RWPE1 (cell line): ENCODE data around the gene SCAMP2.

Experiments
- CTCF ChIA-PET: fragments of 350-600 bp; sonication (Branson Sonifier 250); formaldehyde crosslinking; extraction: SDS; loops from one replicate; lab custom pipeline; 2021; lab: Yijun Ruan, JAX
- POLR2A ChIA-PET: fragments of 400-600 bp; formaldehyde crosslinking; extraction: SDS; loops from one replicate; lab custom pipeline; 2020; ENCODE audit warnings: antibody characterized with exemption; ENCODE audit not compliant: low non-redundant PET; lab: Yijun Ruan, JAX
- DNase-seq: peaks from one replicate; pipeline ENCODE4 v3.0.0; 2012; ENCODE audit warnings: low spot score
- H3K27ac ChIP-seq: fragments of 450-650 bp; 2 replicates; pipeline ENCODE4 v1.5.1; 2017
- CTCF ChIP-seq: fragments of 450-650 bp; conservative IDR thresholded peaks from 2 replicates; pipeline ENCODE4 v1.5.1; 2017; ENCODE audit warnings: low read depth, mild to moderate bottlenecking

Gene SCAMP2

GRCh38 chr15:74878273-74878672, 5.1 kb upstream of the SCAMP2 start:
- ChIA-PET POLR2A (no interaction called here), CTCF (no interaction called here)
- no peak for TF ChIP-seq CTCF
- no peak overlapping the region for H3K27ac ChIP-seq
- no peak for DNase-seq

GRCh38 chr15:74873756-74874424, 725 bp upstream of the SCAMP2 start:
- H3K27ac ChIP-seq: peak overlapping the region; percentile 77
- DNase-seq: no peak
- POLR2A ChIA-PET: no interaction called here
- CTCF ChIA-PET: no interaction called here
- no peak for TF ChIP-seq CTCF

- H3K27ac ChIP-seq: peak overlapping the region; percentile 77
- POLR2A ChIA-PET: no interaction called here
These were observed 496 bp downstream of the SCAMP2 start for GRCh38 chr15:74872702-74873035.

GRCh38 chr15:74870436-74871215, 2.5 kb downstream of the SCAMP2 start:
- peak; percentile 48 for DNase-seq
- CTCF ChIA-PET: interaction anchor here (0.8 to 1.6 kb wide), 2 partner anchors 31 to 35 kb away, joined by 3 to 7 read pairs; no protein-coding TSS in a partner anchor
- H3K27ac ChIP-seq: peak overlapping the region; percentile 53
- POLR2A ChIA-PET: interaction anchor here (0.5 to 1.0 kb wide), 5 partner anchors 26 to 436 kb away, joined by 3 to 6 read pairs (median 4); no protein-coding TSS in a partner anchor
- TF ChIP-seq CTCF: no peak

More at GRCh38 chr15:74872702-74873035, 496 bp downstream of the SCAMP2 start:
- CTCF ChIA-PET: no interaction called here
- DNase-seq: no peak
- no peak for TF ChIP-seq CTCF

GRCh38 chr15:74869726-74870407, 3.3 kb downstream of the SCAMP2 start:
- DNase-seq: no peak
- H3K27ac ChIP-seq: peak overlapping the region; percentile 62
- TF ChIP-seq CTCF: no peak
- ChIA-PET CTCF (interaction anchor here (0.7 to 1.6 kb wide), 3 partner anchors 26 to 34 kb away, joined by 3 to 7 read pairs (median 6); partner anchors contain the start of gene ULK3), POLR2A (interaction anchor here (0.6 kb wide), 1 partner anchor 65 kb away, joined by 3 read pairs; no protein-coding TSS in a partner anchor)

GRCh38 chr15:74869372-74869725, 3.8 kb downstream of the SCAMP2 start:
- POLR2A ChIA-PET: no interaction called here
- H3K27ac ChIP-seq: peak overlapping the region; percentile 62; the same call in 1 of the 2 replicates
- CTCF ChIA-PET: interaction anchor here (0.7 kb wide), 1 partner anchor 26 kb away, joined by 6 read pairs; the partner anchor contains the start of gene ULK3
- DNase-seq: no peak
- TF ChIP-seq CTCF: no peak
